GM23338 (cell line): Measurements from ENCODE around the gene RASSF6.

Source experiments
- CREB1 ChIP-seq: fragments of 250-450 bp; sonication (Bioruptor Pico); IDR thresholded peaks from 2 replicates; pipeline ENCODE4 v1.5.0; 2020; ENCODE audit warnings: low read depth, mild to moderate bottlenecking, moderate library complexity
- EZH2 ChIP-seq: fragments of 200-600 bp; sonication (generic); IDR thresholded peaks from one replicate; pipeline ENCODE4 v1.8.0; 2017; ENCODE audit warnings: antibody characterized with exemption, mild to moderate bottlenecking, low read depth; ENCODE audit not compliant: unreplicated experiment
- EZH2phosphoT487 ChIP-seq: fragments of 200-600 bp; sonication (generic); IDR thresholded peaks from one replicate; pipeline ENCODE4 v1.8.1; 2018; ENCODE audit warnings: antibody characterized with exemption; ENCODE audit not compliant: unreplicated experiment
- POLR2AphosphoS5 ChIP-seq: IDR thresholded peaks from 2 replicates; pipeline ENCODE4 v1.6.1; 2016; ENCODE audit warnings: antibody characterized with exemption, low read depth
- REST ChIP-seq: IDR thresholded peaks from one replicate; pipeline ENCODE4 v1.6.1; 2018; ENCODE audit warnings: antibody characterized with exemption; ENCODE audit not compliant: unreplicated experiment
- STAT1 ChIP-seq: IDR thresholded peaks from one replicate; pipeline ENCODE4 v1.6.1; 2016; ENCODE audit warnings: antibody characterized with exemption; ENCODE audit not compliant: unreplicated experiment
- ZNF114 ChIP-seq: fragments of 250-450 bp; sonication (Bioruptor Pico); IDR thresholded peaks from 2 replicates; pipeline ENCODE4 v1.5.0; 2020; ENCODE audit warnings: mild to moderate bottlenecking, moderate library complexity
- TF ChIP-seq, protein P1 (sequence below), 2 experiments: fragments of 200-600 bp in 1 of 2; sonication (generic) in 1 of 2; conservative IDR thresholded peaks; 2 replicates each; pipeline versions ENCODE4 v1.5.1 to v1.6.1; 2016 to 2017; ENCODE audit warnings: antibody characterized with exemption in 2 of 2, low read depth in 2 of 2, mild to moderate bottlenecking in 2 of 2, moderate library complexity in 1 of 2
- TF ChIP-seq, protein P2 (sequence below): IDR thresholded peaks from 2 replicates; pipeline ENCODE4 v1.6.1; 2016; ENCODE audit warnings: antibody characterized with exemption
- TF ChIP-seq, protein P3 (sequence below): fragments of 250-450 bp; sonication (Bioruptor Pico); IDR thresholded peaks from 2 replicates; pipeline ENCODE4 v1.5.0; 2020; ENCODE audit warnings: mild to moderate bottlenecking, moderate library complexity

DNA sequence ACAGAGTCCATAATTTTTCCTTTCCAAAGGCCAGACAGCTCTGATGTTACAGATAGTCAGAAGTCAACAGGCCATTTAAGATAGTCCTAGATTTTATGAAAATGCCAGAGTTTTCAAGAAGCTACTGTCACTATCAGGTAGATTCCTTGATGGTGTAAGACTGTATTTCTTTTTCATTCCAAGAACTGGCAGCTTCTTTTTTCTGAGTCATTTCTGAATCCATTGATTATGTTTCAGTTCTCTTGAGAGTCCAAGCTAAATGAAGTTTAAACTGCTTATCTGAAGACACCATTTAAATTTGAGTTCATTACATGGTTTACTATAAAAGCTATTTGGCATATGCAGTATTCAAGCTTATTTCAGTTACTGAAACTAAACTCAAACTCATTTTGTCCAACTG lies 44.6 kb downstream of the RASSF6 start:
- TF ChIP-seq, protein P1, sequence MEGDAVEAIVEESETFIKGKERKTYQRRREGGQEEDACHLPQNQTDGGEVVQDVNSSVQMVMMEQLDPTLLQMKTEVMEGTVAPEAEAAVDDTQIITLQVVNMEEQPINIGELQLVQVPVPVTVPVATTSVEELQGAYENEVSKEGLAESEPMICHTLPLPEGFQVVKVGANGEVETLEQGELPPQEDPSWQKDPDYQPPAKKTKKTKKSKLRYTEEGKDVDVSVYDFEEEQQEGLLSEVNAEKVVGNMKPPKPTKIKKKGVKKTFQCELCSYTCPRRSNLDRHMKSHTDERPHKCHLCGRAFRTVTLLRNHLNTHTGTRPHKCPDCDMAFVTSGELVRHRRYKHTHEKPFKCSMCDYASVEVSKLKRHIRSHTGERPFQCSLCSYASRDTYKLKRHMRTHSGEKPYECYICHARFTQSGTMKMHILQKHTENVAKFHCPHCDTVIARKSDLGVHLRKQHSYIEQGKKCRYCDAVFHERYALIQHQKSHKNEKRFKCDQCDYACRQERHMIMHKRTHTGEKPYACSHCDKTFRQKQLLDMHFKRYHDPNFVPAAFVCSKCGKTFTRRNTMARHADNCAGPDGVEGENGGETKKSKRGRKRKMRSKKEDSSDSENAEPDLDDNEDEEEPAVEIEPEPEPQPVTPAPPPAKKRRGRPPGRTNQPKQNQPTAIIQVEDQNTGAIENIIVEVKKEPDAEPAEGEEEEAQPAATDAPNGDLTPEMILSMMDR (conservative IDR thresholded peaks at IDR 0.05; ENCODE audit: low read depth in 2 of 2), result no peak
- TF ChIP-seq POLR2AphosphoS5 (no peak), EZH2phosphoT487 (no peak), EZH2 (no peak), REST (no peak), CREB1 (CRISPR knock-in tag) (no peak), ZNF114 (CRISPR knock-in tag) (no peak), STAT1 (no peak)
- TF ChIP-seq, protein P2, sequence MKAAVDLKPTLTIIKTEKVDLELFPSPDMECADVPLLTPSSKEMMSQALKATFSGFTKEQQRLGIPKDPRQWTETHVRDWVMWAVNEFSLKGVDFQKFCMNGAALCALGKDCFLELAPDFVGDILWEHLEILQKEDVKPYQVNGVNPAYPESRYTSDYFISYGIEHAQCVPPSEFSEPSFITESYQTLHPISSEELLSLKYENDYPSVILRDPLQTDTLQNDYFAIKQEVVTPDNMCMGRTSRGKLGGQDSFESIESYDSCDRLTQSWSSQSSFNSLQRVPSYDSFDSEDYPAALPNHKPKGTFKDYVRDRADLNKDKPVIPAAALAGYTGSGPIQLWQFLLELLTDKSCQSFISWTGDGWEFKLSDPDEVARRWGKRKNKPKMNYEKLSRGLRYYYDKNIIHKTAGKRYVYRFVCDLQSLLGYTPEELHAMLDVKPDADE, result no peak
- TF ChIP-seq, protein P3, sequence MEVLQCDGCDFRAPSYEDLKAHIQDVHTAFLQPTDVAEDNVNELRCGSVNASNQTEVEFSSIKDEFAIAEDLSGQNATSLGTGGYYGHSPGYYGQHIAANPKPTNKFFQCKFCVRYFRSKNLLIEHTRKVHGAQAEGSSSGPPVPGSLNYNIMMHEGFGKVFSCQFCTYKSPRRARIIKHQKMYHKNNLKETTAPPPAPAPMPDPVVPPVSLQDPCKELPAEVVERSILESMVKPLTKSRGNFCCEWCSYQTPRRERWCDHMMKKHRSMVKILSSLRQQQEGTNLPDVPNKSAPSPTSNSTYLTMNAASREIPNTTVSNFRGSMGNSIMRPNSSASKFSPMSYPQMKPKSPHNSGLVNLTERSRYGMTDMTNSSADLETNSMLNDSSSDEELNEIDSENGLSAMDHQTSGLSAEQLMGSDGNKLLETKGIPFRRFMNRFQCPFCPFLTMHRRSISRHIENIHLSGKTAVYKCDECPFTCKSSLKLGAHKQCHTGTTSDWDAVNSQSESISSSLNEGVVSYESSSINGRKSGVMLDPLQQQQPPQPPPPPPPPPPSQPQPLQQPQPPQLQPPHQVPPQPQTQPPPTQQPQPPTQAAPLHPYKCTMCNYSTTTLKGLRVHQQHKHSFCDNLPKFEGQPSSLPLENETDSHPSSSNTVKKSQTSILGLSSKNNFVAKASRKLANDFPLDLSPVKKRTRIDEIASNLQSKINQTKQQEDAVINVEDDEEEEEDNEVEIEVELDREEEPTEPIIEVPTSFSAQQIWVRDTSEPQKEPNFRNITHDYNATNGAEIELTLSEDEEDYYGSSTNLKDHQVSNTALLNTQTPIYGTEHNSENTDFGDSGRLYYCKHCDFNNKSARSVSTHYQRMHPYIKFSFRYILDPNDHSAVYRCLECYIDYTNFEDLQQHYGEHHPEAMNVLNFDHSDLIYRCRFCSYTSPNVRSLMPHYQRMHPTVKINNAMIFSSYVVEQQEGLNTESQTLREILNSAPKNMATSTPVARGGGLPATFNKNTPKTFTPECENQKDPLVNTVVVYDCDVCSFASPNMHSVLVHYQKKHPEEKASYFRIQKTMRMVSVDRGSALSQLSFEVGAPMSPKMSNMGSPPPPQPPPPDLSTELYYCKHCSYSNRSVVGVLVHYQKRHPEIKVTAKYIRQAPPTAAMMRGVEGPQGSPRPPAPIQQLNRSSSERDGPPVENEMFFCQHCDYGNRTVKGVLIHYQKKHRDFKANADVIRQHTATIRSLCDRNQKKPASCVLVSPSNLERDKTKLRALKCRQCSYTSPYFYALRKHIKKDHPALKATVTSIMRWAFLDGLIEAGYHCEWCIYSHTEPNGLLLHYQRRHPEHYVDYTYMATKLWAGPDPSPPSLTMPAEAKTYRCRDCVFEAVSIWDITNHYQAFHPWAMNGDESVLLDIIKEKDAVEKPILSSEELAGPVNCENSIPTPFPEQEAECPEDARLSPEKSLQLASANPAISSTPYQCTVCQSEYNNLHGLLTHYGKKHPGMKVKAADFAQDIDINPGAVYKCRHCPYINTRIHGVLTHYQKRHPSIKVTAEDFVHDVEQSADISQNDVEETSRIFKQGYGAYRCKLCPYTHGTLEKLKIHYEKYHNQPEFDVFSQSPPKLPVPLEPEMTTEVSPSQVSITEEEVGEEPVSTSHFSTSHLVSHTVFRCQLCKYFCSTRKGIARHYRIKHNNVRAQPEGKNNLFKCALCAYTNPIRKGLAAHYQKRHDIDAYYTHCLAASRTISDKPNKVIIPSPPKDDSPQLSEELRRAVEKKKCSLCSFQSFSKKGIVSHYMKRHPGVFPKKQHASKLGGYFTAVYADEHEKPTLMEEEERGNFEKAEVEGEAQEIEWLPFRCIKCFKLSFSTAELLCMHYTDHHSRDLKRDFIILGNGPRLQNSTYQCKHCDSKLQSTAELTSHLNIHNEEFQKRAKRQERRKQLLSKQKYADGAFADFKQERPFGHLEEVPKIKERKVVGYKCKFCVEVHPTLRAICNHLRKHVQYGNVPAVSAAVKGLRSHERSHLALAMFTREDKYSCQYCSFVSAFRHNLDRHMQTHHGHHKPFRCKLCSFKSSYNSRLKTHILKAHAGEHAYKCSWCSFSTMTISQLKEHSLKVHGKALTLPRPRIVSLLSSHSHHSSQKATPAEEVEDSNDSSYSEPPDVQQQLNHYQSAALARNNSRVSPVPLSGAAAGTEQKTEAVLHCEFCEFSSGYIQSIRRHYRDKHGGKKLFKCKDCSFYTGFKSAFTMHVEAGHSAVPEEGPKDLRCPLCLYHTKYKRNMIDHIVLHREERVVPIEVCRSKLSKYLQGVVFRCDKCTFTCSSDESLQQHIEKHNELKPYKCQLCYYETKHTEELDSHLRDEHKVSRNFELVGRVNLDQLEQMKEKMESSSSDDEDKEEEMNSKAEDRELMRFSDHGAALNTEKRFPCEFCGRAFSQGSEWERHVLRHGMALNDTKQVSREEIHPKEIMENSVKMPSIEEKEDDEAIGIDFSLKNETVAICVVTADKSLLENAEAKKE, result no peak
